Mucosa of stomach (tissue), 1 donor: ENCODE results near the gene CCND3.
A peak's percentile ranks its signal among the peaks of the same experiment; 100 is the strongest.

Source experiments
- H3K27me3 ChIP-seq: one replicate; pipeline ENCODE4 v1.7.0; 2013; ENCODE audit warnings: mild to moderate bottlenecking, low read length; ENCODE audit not compliant: control insufficient read depth, insufficient read depth
- H3K36me3 ChIP-seq: one replicate; pipeline ENCODE4 v1.7.0; 2013; ENCODE audit warnings: low read length; ENCODE audit not compliant: control insufficient read depth, insufficient read depth
- H3K4me1 ChIP-seq: one replicate; pipeline ENCODE4 v1.7.0; 2013; ENCODE audit warnings: mild to moderate bottlenecking, low read length; ENCODE audit not compliant: control insufficient read depth, insufficient read depth
- H3K4me3 ChIP-seq: one replicate; pipeline ENCODE4 v1.7.0; 2013; ENCODE audit warnings: low read length
- H3K9ac ChIP-seq: one replicate; pipeline ENCODE4 v1.7.0; 2013; ENCODE audit warnings: mild to moderate bottlenecking, low read length, moderate library complexity
- H3K9me3 ChIP-seq: one replicate; pipeline ENCODE4 v1.7.0; 2013; ENCODE audit warnings: mild to moderate bottlenecking, low read length, moderate library complexity; ENCODE audit not compliant: control insufficient read depth
- donor health status: Pancreatic carcinoma.

Gene CCND3

GRCh38 chr6:41901882-41902519 is 39.6 kb downstream of the CCND3 start:
- Histone ChIP-seq H3K9me3 (no peaks in the 10 kb centered on the region), H3K4me1 (no peaks in the 10 kb centered on the region), H3K9ac (no peak overlapping the region), H3K4me3 (no peak overlapping the region), H3K27me3 (no peaks in the 10 kb centered on the region), H3K36me3 (peaks cover 7% of the 10 kb centered on the region)

GRCh38 chr6:41900861-41901260 is 40.7 kb downstream of the CCND3 start:
- Histone ChIP-seq H3K36me3 (no peaks in the 10 kb centered on the region), H3K4me1 (no peaks in the 10 kb centered on the region), H3K9me3 (no peaks in the 10 kb centered on the region), H3K9ac (no peak overlapping the region), H3K4me3 (no peak overlapping the region), H3K27me3 (no peaks in the 10 kb centered on the region)

GRCh38 chr6:41896281-41896680 is 45.3 kb downstream of the CCND3 start:
- H3K36me3 ChIP-seq: no peaks in the 10 kb centered on the region
- H3K9ac ChIP-seq: peak overlapping the region; percentile 70
- H3K9me3 ChIP-seq: no peaks in the 10 kb centered on the region
- no peaks in the 10 kb centered on the region for H3K4me1 ChIP-seq
- H3K27me3 ChIP-seq: no peaks in the 10 kb centered on the region
- no peak overlapping the region for H3K4me3 ChIP-seq

- Histone ChIP-seq H3K36me3 (no peaks in the 10 kb centered on the region), H3K9me3 (no peaks in the 10 kb centered on the region), H3K4me3 (peak within 1 kb of the TSS; percentile 76), H3K27me3 (no peaks in the 10 kb centered on the region), H3K4me1 (no peaks in the 10 kb centered on the region), H3K9ac (peak within 1 kb of the TSS; percentile 77)
These were observed 46.0 kb downstream of the CCND3 start, which contains the start of gene USP49 for GRCh38 chr6:41895300-41896233. TSS of gene USP49 (minus strand) at chr6:41895375. CDS start at chr6:41806983, 88,392 bp downstream.

- H3K4me1 ChIP-seq: no peaks in the 10 kb centered on the region
- H3K36me3 ChIP-seq: no peaks in the 10 kb centered on the region
- H3K9me3 ChIP-seq: no peaks in the 10 kb centered on the region
- H3K9ac ChIP-seq: peak overlapping the region; percentile 77
- no peaks in the 10 kb centered on the region for H3K27me3 ChIP-seq
- H3K4me3 ChIP-seq: peak overlapping the region; percentile 76
These were observed 47.0 kb downstream of the CCND3 start for GRCh38 chr6:41894366-41895299.

- H3K9ac ChIP-seq: no peak overlapping the region
- no peak overlapping the region for H3K4me3 ChIP-seq
- no peaks in the 10 kb centered on the region for H3K36me3 ChIP-seq
- no peaks in the 10 kb centered on the region for H3K4me1 ChIP-seq
- H3K27me3 ChIP-seq: no peaks in the 10 kb centered on the region
- no peaks in the 10 kb centered on the region for H3K9me3 ChIP-seq
These were observed 48.6 kb downstream of the CCND3 start for GRCh38 chr6:41892921-41893564.

- Histone ChIP-seq H3K36me3 (no peaks in the 10 kb centered on the region), H3K4me3 (no peak overlapping the region), H3K9me3 (no peaks in the 10 kb centered on the region), H3K27me3 (no peaks in the 10 kb centered on the region), H3K9ac (no peak overlapping the region), H3K4me1 (no peaks in the 10 kb centered on the region)
These were observed 54.3 kb downstream of the CCND3 start for GRCh38 chr6:41887331-41887751.

- no peaks in the 10 kb centered on the region for H3K4me1 ChIP-seq
- no peaks in the 10 kb centered on the region for H3K27me3 ChIP-seq
- H3K9me3 ChIP-seq: no peaks in the 10 kb centered on the region
- no peak overlapping the region for H3K4me3 ChIP-seq
- no peaks in the 10 kb centered on the region for H3K36me3 ChIP-seq
- H3K9ac ChIP-seq: no peak overlapping the region
These were observed 55.7 kb downstream of the CCND3 start for GRCh38 chr6:41885930-41886329.

- H3K4me3 ChIP-seq: no peak overlapping the region
- no peaks in the 10 kb centered on the region for H3K36me3 ChIP-seq
- H3K4me1 ChIP-seq: no peaks in the 10 kb centered on the region
- H3K9ac ChIP-seq: no peak overlapping the region
- H3K9me3 ChIP-seq: no peaks in the 10 kb centered on the region
- H3K27me3 ChIP-seq: no peaks in the 10 kb centered on the region
These were observed 56.7 kb downstream of the CCND3 start for GRCh38 chr6:41884957-41885356.
